ENCODE data around the gene RASSF4. TPM values are rescaled to one million over a fixed set of nuclear protein-coding genes. Genes with fewer than 3 reads are reported as not detected.

Gene RASSF4
- polyA plus RNA-seq, 1 donor (not counting 4 experiments of a cell fraction or from before 2014, with no cell fraction given): 0.20 TPM

DNA sequence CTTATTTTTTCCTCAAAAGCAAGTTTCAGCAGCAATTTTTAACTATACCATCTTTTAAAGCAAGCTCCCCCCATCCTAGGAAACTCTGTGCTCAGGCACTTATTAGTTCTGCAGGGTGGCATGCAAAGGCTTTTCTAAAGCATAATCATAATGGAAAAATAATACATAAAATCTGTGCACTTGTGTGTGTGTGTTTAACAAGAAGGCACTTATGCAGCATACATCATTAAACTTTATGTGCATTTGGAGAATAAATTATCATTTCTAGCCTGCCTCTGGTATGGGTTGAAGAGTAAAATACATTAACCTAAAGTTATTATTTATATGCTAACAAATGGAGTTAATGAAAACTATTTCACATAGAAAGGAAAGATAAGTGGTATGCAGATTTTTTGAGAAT lies 5.6 kb upstream of the RASSF4 start:
- H3K9me1 ChIP-seq (ENCODE audit: control insufficient read depth, extremely low read depth, insufficient read depth, low read length): no peaks in the 10 kb centered on the region
- no peak for TF ChIP-seq EZH2 (IDR thresholded peaks at IDR 0.05; ENCODE audit: low read length)
- TF ChIP-seq, protein P1, sequence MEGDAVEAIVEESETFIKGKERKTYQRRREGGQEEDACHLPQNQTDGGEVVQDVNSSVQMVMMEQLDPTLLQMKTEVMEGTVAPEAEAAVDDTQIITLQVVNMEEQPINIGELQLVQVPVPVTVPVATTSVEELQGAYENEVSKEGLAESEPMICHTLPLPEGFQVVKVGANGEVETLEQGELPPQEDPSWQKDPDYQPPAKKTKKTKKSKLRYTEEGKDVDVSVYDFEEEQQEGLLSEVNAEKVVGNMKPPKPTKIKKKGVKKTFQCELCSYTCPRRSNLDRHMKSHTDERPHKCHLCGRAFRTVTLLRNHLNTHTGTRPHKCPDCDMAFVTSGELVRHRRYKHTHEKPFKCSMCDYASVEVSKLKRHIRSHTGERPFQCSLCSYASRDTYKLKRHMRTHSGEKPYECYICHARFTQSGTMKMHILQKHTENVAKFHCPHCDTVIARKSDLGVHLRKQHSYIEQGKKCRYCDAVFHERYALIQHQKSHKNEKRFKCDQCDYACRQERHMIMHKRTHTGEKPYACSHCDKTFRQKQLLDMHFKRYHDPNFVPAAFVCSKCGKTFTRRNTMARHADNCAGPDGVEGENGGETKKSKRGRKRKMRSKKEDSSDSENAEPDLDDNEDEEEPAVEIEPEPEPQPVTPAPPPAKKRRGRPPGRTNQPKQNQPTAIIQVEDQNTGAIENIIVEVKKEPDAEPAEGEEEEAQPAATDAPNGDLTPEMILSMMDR (optimal IDR thresholded peaks at IDR 0.05 in 1 of 3, IDR thresholded peaks at IDR 0.05 in 1 of 3, conservative IDR thresholded peaks at IDR 0.05 in 1 of 3; ENCODE audit: extremely low read depth in 1 of 3, insufficient read depth in 2 of 3, low read length in 3 of 3): no peak
- H3K27ac ChIP-seq (ENCODE audit: control insufficient read depth, insufficient read depth, low read length): no peak overlapping the region
- H2AFZ ChIP-seq (ENCODE audit: control insufficient read depth, low read length): no peak overlapping the region
- dilution Hi-C loops (cut with MboI; ENCODE audit: extremely low pct_ligation_motif_present, low sequenced_read_pairs): no loop called here
- FAIRE-seq (no peak), DNase-seq (ENCODE audit: low read depth, low spot score) (no peak)
- H3K36me3 ChIP-seq (ENCODE audit: control insufficient read depth in 2 of 2, extremely low read depth in 1 of 2, insufficient read depth in 2 of 2, low read length in 2 of 2): peaks cover 0 to 2% of the 10 kb centered on the region in 2 experiments
- H3K79me2 ChIP-seq (ENCODE audit: control insufficient read depth, insufficient read depth, low read length): no peaks in the 10 kb centered on the region
- H3K9me3 ChIP-seq (ENCODE audit: control insufficient read depth, low read depth, low read length): no peaks in the 10 kb centered on the region
- H3K4me1 ChIP-seq (ENCODE audit: control insufficient read depth, extremely low read depth, insufficient read depth, low read length): peaks cover 12% of the 10 kb centered on the region
- no peak overlapping the region for H3K9ac ChIP-seq (ENCODE audit: control insufficient read depth, extremely low read depth, insufficient read depth, low read length)
- H4K20me1 ChIP-seq (ENCODE audit: control insufficient read depth, extremely low read depth, insufficient read depth, low read length): no peaks in the 10 kb centered on the region
- H3K27me3 ChIP-seq (ENCODE audit: control insufficient read depth, extremely low read depth, insufficient read depth, low read length): no peaks in the 10 kb centered on the region
- H3K4me3 ChIP-seq (ENCODE audit: control insufficient read depth in 2 of 3, extremely low read depth in 1 of 3, insufficient read depth in 2 of 3, low read depth in 1 of 3, low read length in 3 of 3): no peak overlapping the region
- H3K4me2 ChIP-seq (ENCODE audit: control insufficient read depth, extremely low read depth, insufficient read depth, low read depth, low read length): no peak overlapping the region

DNA sequence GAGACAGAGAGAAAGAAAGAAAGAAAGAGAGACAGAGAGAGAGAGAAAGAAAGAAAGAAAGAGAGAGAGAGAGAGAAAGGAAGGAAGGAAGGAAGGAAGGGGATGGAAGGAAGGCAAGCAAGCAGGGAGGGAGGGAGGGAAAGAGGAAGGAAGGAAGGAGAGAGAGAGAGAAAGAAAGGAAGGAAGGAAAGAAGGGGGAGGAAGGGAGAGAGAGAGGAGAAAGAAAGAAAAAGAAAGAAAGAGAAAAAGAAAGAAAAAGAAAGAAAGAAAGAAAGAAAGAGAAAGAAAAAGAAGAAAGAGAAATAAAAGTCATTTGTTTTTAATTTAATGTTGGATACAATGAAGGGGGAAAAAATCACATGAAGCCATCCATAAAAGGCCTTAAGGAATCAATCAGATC lies 4.6 kb upstream of the RASSF4 start:
- Histone ChIP-seq H3K9me1 (ENCODE audit: control insufficient read depth, extremely low read depth, insufficient read depth, low read length) (no peaks in the 10 kb centered on the region), H3K27me3 (ENCODE audit: control insufficient read depth, extremely low read depth, insufficient read depth, low read length) (no peaks in the 10 kb centered on the region), H3K36me3 (ENCODE audit: control insufficient read depth in 2 of 2, extremely low read depth in 1 of 2, insufficient read depth in 2 of 2, low read length in 2 of 2) (peaks cover 0 to 2% of the 10 kb centered on the region in 2 experiments), H3K27ac (ENCODE audit: control insufficient read depth, insufficient read depth, low read length) (no peak overlapping the region), H3K4me2 (ENCODE audit: control insufficient read depth, extremely low read depth, insufficient read depth, low read depth, low read length) (no peak overlapping the region), H3K4me1 (ENCODE audit: control insufficient read depth, extremely low read depth, insufficient read depth, low read length) (peaks cover 12% of the 10 kb centered on the region), H3K9ac (ENCODE audit: control insufficient read depth, extremely low read depth, insufficient read depth, low read length) (no peak overlapping the region), H3K79me2 (ENCODE audit: control insufficient read depth, insufficient read depth, low read length) (no peaks in the 10 kb centered on the region), H3K4me3 (ENCODE audit: control insufficient read depth in 2 of 3, extremely low read depth in 1 of 3, insufficient read depth in 2 of 3, low read depth in 1 of 3, low read length in 3 of 3) (no peak overlapping the region), H3K9me3 (ENCODE audit: control insufficient read depth, low read depth, low read length) (no peaks in the 10 kb centered on the region), H4K20me1 (ENCODE audit: control insufficient read depth, extremely low read depth, insufficient read depth, low read length) (no peaks in the 10 kb centered on the region), H2AFZ (ENCODE audit: control insufficient read depth, low read length) (no peak overlapping the region)
- FAIRE-seq: no peak
- DNase-seq (ENCODE audit: low read depth, low spot score): no peak
- TF ChIP-seq, protein P1 (optimal IDR thresholded peaks at IDR 0.05 in 1 of 3, IDR thresholded peaks at IDR 0.05 in 1 of 3, conservative IDR thresholded peaks at IDR 0.05 in 1 of 3; ENCODE audit: extremely low read depth in 1 of 3, insufficient read depth in 2 of 3, low read length in 3 of 3): no peak
- TF ChIP-seq EZH2 (IDR thresholded peaks at IDR 0.05; ENCODE audit: low read length): no peak
- dilution Hi-C loops (cut with MboI; ENCODE audit: extremely low pct_ligation_motif_present, low sequenced_read_pairs): no loop called here
